Fibroblast of pulmonary artery (primary cell): ENCODE results near the gene LRRC7.

Source experiments
- DNase-seq: peaks from one replicate; pipeline ENCODE4 v3.0.0-alpha.2; 2010; ENCODE audit warnings: low read depth
- H3K4me3 ChIP-seq: replicated peaks from 2 replicates; pipeline ENCODE4 v1.5.1; 2011; ENCODE audit warnings: low read depth, mild to moderate bottlenecking, control low read depth, low read length, moderate library complexity
- TF ChIP-seq, protein P1 (sequence below): IDR thresholded peaks from 2 replicates; pipeline ENCODE4 v1.5.1; 2011; ENCODE audit warnings: mild to moderate bottlenecking, control low read depth, low read length, inconsistent platforms; ENCODE audit errors: missing control alignments

LRRC7 gene

DNA sequence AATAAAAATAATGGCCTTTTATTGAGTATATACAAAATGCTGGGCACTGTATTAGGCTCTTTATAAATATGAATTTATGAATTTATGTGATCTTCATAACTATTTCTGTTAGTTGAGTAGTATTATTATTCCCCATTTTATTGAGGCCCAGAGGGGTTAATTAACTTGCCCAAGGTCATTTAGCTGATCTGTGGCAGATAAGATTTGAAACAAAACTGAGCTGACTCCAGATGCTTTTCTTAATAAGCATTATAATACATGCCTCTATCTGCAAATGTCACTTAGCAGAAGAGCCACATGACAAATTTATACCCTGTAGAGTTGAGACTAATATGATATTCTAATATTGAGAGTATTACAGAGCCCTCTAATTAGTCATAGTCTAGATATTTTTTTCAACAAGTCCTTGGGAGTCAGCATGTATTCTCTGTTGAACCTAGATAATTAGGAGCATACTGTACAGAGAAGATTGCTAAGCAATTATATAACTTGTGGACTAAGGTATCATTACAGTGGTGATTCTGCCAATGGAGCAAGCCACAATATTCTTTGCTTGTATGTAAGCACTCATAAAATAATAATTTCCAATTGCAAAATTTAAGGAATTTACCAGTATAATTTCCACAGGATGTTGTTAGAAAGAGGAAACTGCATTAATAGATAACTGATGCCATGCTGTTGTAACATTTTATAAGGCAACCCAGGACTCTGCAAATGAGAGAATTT, 525.7 kb downstream of the LRRC7 start:
- DNase-seq = no peak
- TF ChIP-seq, protein P1, sequence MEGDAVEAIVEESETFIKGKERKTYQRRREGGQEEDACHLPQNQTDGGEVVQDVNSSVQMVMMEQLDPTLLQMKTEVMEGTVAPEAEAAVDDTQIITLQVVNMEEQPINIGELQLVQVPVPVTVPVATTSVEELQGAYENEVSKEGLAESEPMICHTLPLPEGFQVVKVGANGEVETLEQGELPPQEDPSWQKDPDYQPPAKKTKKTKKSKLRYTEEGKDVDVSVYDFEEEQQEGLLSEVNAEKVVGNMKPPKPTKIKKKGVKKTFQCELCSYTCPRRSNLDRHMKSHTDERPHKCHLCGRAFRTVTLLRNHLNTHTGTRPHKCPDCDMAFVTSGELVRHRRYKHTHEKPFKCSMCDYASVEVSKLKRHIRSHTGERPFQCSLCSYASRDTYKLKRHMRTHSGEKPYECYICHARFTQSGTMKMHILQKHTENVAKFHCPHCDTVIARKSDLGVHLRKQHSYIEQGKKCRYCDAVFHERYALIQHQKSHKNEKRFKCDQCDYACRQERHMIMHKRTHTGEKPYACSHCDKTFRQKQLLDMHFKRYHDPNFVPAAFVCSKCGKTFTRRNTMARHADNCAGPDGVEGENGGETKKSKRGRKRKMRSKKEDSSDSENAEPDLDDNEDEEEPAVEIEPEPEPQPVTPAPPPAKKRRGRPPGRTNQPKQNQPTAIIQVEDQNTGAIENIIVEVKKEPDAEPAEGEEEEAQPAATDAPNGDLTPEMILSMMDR = no peak
- no peak overlapping the region for H3K4me3 ChIP-seq

DNA sequence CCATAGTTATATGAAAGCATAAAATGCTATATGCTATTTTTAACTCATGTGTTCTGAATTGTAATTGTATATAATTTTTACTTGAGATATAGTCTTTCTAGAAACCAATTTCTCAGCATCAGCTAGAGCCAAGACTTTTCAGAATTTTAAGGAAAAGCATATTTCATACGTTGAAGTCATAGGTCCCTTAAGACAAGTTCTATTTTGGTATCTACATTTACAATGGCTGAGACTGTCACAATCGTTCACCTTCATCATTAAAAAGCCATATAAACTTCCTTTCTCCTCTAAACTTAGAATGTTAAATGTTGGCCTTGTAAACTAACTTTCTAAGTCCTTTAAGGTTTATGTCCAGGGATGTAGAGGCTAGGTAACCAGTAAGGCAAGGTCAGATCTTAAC, 533.5 kb downstream of the LRRC7 start:
- no peak for DNase-seq
- H3K4me3 ChIP-seq = no peak overlapping the region
- TF ChIP-seq, protein P1 = no peak

- DNase-seq = no peak
- TF ChIP-seq, protein P1 = no peak
- no peak overlapping the region for H3K4me3 ChIP-seq
These were observed 534.1 kb downstream of the LRRC7 start for GRCh38 chr1:70101774-70102173.

DNA sequence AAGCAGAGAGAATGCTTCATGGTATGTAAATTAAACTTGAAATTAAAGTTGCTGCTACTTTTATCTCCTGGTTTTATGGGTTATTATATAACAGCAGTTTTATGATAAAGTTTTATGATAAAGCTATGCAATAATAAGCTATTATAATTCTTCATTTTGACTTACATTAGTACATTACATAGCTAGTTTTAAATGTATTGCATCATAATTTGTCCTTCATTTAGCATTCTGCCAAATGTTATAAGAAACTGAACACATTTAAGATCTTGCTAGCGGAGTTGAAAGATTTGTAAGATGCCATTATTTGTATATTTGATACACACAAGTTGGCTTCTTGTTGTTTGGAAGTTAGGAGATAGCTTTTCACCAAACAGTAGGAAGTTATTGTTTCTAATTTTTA, 536.0 kb downstream of the LRRC7 start:
- no peak for DNase-seq
- H3K4me3 ChIP-seq = no peak overlapping the region
- TF ChIP-seq, protein P1 = no peak

DNA sequence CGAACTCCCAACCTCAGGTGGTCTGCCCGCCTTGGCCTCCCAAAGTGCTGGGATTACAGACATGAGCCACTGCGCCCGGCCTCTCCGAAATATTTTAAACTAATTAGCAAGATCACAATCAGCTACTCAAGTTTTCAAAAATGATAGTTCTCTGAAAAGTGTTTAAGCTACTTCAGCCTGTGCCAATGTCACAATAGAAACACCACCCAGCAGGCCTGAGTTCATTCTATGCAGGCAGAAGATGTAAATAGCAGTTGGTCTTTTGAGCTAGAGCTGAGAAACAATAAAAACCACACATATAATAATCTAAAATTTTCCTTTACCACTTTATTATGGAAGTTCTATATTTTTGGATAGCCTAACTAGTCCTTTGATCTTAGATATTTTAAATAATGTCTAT, 541.5 kb downstream of the LRRC7 start:
- DNase-seq = no peak
- TF ChIP-seq, protein P1 = no peak
- no peak overlapping the region for H3K4me3 ChIP-seq

DNA sequence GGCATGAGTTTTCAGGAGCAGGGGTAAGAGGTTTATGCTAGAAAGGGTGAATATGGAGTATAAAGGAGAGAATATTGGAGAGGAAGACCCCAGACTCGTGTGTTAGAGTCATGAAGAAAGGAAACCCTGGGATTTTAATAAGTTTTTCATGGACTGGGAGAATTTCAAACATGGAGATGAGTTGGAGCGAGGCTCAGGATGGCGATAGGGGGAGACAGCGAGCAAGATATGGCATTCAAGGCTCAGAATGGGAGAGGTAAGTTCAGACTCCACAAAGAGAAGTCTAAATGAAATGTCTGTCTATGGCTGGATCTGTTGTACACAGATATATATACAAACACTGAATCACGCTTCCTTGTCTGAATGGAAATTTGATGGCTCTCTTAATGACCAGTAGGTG, 545.1 kb downstream of the LRRC7 start:
- no peak overlapping the region for H3K4me3 ChIP-seq
- TF ChIP-seq, protein P1 = peak; percentile 11
- DNase-seq = no peak

GRCh38 chr1:70115315-70115714, 547.6 kb downstream of the LRRC7 start:
- TF ChIP-seq, protein P1 = no peak
- DNase-seq = no peak
- H3K4me3 ChIP-seq = no peak overlapping the region
